ENCODE measurements around the gene USP10. TPM values are rescaled to one million over a fixed set of nuclear protein-coding genes. Genes with fewer than 3 reads are reported as not detected.
"Not testable (repeated sequence)": the region's sequence is repeated elsewhere in the genome, so short reads cannot be mapped to it uniquely, and the experiment has no call there.

USP10 gene
- polyA plus RNA-seq, 3 donors: 124 to 133 (median 132) TPM

DNA sequence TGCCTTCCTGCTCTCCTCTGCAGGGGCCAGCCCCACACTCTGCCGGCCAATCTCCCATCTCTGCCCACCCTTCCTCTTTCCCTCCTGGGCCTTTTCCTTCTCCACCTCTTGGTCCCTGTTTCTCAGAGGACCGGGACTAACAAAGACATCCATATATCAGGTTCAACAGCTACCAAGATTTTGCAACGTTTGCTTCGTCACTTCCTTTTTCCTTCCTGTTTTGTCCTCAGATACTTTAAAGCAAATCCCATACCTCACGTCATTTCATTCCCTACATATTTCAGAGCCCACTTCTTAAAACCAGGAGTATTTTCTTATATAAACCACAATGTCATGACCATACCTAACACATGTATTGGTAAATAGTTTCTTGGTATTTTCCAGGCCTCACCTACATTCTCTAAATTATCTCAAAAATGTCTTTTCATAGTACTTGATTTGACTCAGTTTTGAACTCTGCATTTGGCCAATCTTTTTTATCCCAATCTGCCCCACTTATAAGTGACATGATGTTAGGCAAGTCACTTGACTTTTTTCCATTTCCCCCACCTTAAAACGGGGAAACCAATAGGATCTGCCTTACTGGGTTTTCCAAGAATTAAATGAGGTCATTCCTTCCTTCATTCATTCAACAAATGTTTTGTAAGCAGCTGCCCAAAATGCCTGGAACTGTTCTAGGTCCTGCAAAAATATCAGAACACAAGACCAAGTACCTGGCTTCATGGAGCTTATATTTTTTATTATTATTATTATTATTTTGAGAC is 7.2 kb upstream of the USP10 start:
- DNase-seq (ENCODE audit: low read depth in 3 of 3, low spot score in 2 of 3): no peak

GRCh38 chr16:84693869-84694268 is 5.9 kb upstream of the USP10 start:
- DNase-seq (ENCODE audit: low read depth in 3 of 3, low spot score in 2 of 3): not testable (repeated sequence)

DNA sequence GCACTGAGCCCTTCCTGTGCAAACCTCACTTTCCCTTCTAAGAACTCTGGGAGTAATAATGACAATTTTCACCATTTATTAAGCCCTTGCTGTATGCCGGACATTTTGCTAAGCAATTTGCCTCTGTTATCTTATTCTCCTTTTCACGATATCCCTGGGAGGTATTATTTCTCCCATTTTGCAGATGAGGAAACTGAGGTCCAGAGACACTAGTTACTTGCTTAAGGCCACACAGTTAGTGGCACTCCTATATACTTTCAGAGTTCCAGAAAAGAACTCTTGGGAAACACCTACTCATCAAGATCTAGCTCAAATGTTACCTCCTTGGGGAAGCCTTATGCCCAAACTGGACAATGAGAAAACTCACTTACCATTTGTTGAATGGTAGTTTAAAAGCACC is 4.8 kb upstream of the USP10 start:
- DNase-seq (ENCODE audit: low read depth in 3 of 3, low spot score in 2 of 3): no peak

- DNase-seq (ENCODE audit: low read depth in 3 of 3, low spot score in 2 of 3): peak in 1 of 3 donors; percentile 15
Measured at GRCh38 chr16:84699147-84699711, 571 bp upstream of the USP10 start.

DNA sequence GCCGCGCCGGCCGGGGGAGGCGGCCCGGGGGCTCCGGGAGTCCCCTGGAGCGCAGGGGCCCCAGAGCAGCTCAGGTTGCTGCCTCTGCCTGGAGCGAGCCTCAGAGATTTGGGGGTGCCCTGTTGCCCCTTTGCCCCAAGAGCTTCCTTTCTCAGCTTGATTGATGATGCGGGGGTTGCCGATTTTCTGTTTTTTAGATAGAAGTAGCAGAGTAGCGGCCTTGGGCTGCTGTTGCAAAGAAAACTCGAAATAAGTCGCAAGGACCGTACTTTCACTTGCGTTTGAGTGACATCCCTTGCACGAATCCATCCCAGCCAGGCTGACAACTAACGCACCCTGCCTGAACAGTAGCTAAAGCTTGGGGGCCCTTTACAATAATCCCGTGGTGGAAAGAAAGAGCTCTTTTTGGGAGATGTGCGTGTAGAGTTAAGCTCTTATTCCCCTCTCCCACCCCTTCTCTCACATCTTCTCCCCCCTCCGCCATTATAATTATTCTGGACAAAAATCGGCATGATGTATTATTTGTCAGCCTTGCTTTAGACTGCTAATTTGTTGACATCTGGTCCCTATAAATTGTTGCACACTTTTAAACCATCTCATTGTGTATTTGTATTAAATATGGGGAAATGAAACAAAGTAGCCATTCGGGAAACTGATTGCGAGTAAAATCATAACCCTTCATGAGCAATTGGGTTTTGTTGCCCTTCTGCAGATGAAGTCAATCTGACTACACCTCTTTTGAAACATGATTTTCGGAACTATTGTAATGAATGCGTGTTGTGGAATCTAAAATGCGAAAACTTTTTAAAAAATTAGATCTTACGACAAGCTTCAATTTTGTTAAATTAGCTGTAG is 873 bp downstream of the USP10 start:
- no peak for DNase-seq (ENCODE audit: low read depth in 3 of 3, low spot score in 2 of 3)

DNA sequence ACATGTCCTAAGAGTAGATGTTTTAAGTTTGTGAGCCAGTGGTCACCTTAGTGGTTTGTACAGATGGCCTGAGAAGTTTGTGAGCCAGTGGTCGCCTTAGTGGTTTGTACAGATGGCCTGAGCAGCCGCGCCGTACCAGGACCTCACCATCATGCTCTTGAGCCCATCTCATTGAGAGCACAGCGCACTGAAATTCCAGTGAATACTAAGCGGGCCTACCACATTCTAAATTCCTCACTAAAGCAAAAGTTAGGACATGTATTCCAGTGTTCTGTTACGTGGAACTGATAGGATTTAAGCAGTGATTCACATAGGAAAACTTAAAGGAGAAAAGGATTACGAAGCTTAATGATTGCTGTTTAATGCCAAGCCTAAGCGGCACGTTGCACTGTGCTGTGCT is 3.9 kb downstream of the USP10 start:
- DNase-seq (ENCODE audit: low read depth in 3 of 3, low spot score in 2 of 3): no peak

- no peak for DNase-seq (ENCODE audit: low read depth in 3 of 3, low spot score in 2 of 3)
Measured at GRCh38 chr16:84704253-84704652, 4.5 kb downstream of the USP10 start.

- no peak for DNase-seq (ENCODE audit: low read depth in 3 of 3, low spot score in 2 of 3)
Measured at GRCh38 chr16:84706856-84707255, 7.1 kb downstream of the USP10 start.

- no peak for DNase-seq (ENCODE audit: low read depth in 3 of 3, low spot score in 2 of 3)
Measured at GRCh38 chr16:84709609-84710008, 9.8 kb downstream of the USP10 start.

DNA sequence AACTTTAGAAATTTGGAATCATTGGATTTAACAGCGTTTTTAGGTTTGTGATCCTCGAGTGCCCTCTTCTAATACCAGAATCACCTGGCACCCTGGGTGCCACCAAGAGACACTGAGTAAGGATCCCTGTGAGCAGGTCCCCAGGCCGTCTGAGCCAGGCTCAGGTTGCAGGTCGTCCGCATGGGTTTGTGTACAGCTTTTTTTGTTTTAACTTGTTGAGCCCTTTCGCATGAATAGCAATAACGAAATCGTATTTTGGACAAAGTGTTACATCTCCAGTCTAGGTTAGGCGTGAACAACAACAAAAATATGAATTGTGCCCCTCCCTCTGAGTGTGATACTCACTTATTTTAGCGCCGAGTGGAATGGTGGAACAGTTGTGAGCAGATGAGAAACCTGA is 10.9 kb downstream of the USP10 start:
- no peak for DNase-seq (ENCODE audit: low read depth in 3 of 3, low spot score in 2 of 3)

GRCh38 chr16:84712138-84712671 is 12.4 kb downstream of the USP10 start:
- DNase-seq (ENCODE audit: low read depth in 3 of 3, low spot score in 2 of 3): no peak

GRCh38 chr16:84712801-84713775 is 13.3 kb downstream of the USP10 start:
- DNase-seq (ENCODE audit: low read depth in 3 of 3, low spot score in 2 of 3): no peak

- DNase-seq (ENCODE audit: low read depth in 3 of 3, low spot score in 2 of 3): no peak
Measured at GRCh38 chr16:84714028-84714427, 14.2 kb downstream of the USP10 start.

GRCh38 chr16:84715424-84715823 is 15.6 kb downstream of the USP10 start:
- no peak for DNase-seq (ENCODE audit: low read depth in 3 of 3, low spot score in 2 of 3)

- DNase-seq (ENCODE audit: low read depth in 3 of 3, low spot score in 2 of 3): no peak
Measured at GRCh38 chr16:84715854-84716253, 16.1 kb downstream of the USP10 start.

DNA sequence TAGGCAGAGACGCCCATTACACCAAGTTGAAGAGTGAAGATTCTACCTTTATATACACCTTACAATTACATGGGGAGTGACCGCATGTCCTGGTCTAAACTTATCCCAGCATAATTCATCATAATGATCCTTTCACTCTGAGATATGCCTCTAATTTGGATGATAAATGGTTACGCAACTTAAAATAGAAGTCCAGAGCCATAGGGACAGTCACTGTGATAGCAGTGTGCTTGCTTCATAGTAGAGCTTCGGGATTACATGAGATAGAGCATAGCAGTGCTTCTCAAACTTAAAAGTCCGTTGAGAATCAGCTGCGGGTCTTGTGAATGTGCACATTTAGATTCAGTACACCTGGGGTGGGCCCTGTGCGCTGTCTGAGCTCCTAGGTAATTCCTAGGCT is 16.9 kb downstream of the USP10 start:
- no peak for DNase-seq (ENCODE audit: low read depth in 3 of 3, low spot score in 2 of 3)

GRCh38 chr16:84717484-84717883 is 17.7 kb downstream of the USP10 start:
- no peak for DNase-seq (ENCODE audit: low read depth in 3 of 3, low spot score in 2 of 3)

DNA sequence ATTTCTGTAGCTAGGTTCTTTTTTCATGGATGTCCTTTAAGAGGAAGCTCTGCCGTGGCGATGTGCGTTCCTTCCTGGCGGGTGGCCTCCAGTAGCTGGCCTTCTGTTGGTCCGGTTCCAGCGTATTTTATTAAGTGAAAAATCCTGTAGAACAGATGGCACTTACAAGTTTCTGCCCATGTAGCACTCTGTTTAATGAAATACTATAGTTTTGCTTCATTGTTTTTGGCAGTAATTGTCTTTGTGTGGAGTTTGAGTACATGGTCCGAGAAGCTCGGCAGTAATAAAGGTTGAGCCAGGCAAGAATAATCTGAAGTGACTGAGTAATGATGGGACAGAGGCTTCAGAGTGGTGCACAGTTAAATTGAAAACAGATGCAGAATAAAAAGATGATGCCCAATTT is 20.4 kb downstream of the USP10 start:
- no peak for DNase-seq (ENCODE audit: low read depth in 3 of 3, low spot score in 2 of 3)

GRCh38 chr16:84722068-84722467 is 22.3 kb downstream of the USP10 start:
- DNase-seq (ENCODE audit: low read depth in 3 of 3, low spot score in 2 of 3): no peak

DNA sequence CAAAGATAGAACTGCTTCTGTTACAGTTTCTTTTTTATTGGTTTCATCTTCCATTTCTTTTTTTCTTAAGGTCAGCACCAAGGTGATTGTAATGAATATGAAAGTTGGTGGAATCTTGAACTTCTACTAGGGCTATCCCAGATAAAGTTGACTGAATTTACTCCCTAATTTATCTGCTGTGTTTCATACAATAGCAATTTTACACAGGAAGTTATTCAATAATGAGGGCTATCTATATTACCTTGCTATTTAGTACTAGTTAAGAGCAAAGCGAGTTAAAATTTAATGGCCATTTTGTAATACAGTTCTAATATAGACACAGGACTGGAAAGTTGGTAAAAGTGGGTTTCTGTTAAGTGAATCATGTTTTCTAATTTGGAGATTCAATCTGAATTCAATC is 24.1 kb downstream of the USP10 start:
- no peak for DNase-seq (ENCODE audit: low read depth in 3 of 3, low spot score in 2 of 3)
